DND-41 (cell line): ENCODE measurements around the gene RRP36.

Experiments
- CTCF ChIP-seq: IDR thresholded peaks from 2 replicates; pipeline ENCODE4 v1.5.1; 2012; ENCODE audit warnings: borderline replicate concordance, low read length, moderate library complexity, mild to moderate bottlenecking; ENCODE audit not compliant: poor library complexity, severe bottlenecking; ENCODE audit errors: extremely low read depth
- EZH2 ChIP-seq: IDR thresholded peaks from 3 replicates; pipeline ENCODE4 v1.6.1; 2012; ENCODE audit warnings: borderline replicate concordance, low read depth, mild to moderate bottlenecking, moderate library complexity, low read length, inconsistent platforms; ENCODE audit not compliant: severe bottlenecking

GRCh38 chr6:43052225-43052841 is 30.9 kb downstream of the RRP36 start:
- no peak for TF ChIP-seq CTCF
- no peak for TF ChIP-seq EZH2
